ENCODE measurements around the gene ACYP2. TPM values are rescaled to one million over a fixed set of nuclear protein-coding genes. Genes with fewer than 3 reads are reported as not detected.
A peak's percentile ranks its signal among the peaks of the same experiment; 100 is the strongest.

The ACYP2 gene
- total RNA-seq, 6 donors from 2014 or later = 8.9 to 15.7 (median 14.8) TPM

DNA sequence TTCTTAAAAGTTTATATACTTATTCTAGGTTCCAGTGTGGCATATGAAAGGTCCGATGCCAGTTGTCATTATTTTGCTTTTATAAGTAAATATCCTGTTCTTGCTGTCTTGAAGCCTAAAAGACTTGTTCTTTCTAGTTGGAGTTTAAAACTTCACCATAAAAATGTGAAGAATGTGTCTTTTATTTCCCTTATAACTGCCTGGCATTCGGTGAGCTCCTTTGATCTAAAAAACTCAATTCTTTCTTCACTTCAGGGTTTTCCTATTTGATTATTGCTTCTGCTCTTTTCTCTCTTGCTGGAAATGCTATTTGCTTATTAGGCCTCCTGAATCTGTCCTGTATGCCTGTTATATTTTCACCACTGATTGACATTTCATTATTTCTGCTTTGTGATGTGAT, 89.1 kb downstream of the ACYP2 start:
- WGBS, 2 donors = 52 to 61% methylated on average over 2 of the region's 2 CpGs
- no peak for ATAC-seq (ENCODE audit: low FRiP score in 2 of 2)
- H3K36me3 ChIP-seq = no peaks in the 10 kb centered on the region
- no peak for TF ChIP-seq EP300 (IDR thresholded peaks at IDR 0.05)
- TF ChIP-seq POLR2A (IDR thresholded peaks at IDR 0.05) = no peak
- TF ChIP-seq POLR2AphosphoS5 (IDR thresholded peaks at IDR 0.05) = no peak
- TF ChIP-seq, protein P1, sequence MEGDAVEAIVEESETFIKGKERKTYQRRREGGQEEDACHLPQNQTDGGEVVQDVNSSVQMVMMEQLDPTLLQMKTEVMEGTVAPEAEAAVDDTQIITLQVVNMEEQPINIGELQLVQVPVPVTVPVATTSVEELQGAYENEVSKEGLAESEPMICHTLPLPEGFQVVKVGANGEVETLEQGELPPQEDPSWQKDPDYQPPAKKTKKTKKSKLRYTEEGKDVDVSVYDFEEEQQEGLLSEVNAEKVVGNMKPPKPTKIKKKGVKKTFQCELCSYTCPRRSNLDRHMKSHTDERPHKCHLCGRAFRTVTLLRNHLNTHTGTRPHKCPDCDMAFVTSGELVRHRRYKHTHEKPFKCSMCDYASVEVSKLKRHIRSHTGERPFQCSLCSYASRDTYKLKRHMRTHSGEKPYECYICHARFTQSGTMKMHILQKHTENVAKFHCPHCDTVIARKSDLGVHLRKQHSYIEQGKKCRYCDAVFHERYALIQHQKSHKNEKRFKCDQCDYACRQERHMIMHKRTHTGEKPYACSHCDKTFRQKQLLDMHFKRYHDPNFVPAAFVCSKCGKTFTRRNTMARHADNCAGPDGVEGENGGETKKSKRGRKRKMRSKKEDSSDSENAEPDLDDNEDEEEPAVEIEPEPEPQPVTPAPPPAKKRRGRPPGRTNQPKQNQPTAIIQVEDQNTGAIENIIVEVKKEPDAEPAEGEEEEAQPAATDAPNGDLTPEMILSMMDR (IDR thresholded peaks at IDR 0.05) = no peak
- H3K4me1 ChIP-seq = peaks cover 16 to 29% (median 22%) of the 10 kb centered on the region in 4 donors
- no peak overlapping the region for H3K4me3 ChIP-seq
- no peaks in the 10 kb centered on the region for H3K9me3 ChIP-seq
- H3K27me3 ChIP-seq = no peaks in the 10 kb centered on the region
- no peak overlapping the region for H3K27ac ChIP-seq
- DNase-seq = no peak

DNA sequence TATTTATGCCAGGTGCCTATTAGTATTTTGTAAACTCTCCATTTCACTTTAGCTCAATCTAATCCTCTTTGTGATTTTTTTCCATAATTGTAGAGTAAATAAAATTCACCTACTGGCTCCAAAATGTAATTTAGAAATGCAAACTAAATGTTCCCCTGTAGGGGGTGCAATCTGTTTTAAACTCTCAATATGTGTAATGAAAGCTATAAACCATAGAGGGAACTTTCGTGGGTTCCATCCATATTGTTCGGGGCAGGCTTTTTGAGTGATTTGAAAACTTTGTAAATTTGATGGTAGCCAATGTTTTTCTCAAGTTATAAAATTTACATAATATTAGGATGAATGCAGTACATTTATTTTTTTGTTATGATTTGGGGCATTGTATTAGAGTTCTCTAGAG, 91.2 kb downstream of the ACYP2 start:
- Histone ChIP-seq H3K27me3 (no peaks in the 10 kb centered on the region), H3K4me3 (no peak overlapping the region), H3K4me1 (peaks cover 16 to 29% (median 23%) of the 10 kb centered on the region in 4 donors), H3K27ac (no peak overlapping the region), H3K9me3 (no peaks in the 10 kb centered on the region), H3K36me3 (no peaks in the 10 kb centered on the region)
- no peak for DNase-seq
- peak in 1 of 2 donors; percentile 54 for ATAC-seq (ENCODE audit: low FRiP score in 2 of 2)
- 11 to 12% methylated on average over 2 of the region's 2 CpGs for WGBS, 2 donors
- TF ChIP-seq EP300 (IDR thresholded peaks at IDR 0.05) = no peak
- TF ChIP-seq, protein P1 (IDR thresholded peaks at IDR 0.05) = peak; percentile 41 to 67 (median 56)
- TF ChIP-seq POLR2AphosphoS5 (IDR thresholded peaks at IDR 0.05) = no peak
- no peak for TF ChIP-seq POLR2A (IDR thresholded peaks at IDR 0.05)

DNA sequence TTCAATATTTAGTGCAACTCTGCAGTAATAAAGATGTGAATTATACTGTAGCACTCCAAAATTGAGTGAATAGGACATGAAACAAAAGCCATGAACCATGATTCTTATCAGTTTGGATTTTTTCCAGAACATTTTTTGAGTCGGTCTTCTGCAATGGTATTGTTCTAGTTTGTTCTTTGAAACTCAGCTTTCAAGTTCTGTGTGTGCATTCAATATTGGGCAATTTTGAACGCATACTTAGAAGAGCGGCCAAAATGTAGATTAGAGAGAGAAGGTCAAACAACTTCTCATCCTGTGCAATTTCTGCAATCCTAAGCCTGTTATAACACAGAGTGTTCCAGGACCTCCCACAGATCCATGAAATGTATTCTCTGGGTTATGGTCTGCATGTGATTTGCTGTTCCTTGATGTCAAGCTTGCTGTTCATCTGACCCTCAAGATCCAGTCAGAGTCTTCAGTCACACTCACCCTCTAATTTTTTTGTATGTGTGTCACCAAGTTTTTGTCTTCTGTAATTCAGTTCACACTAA, 92.3 kb downstream of the ACYP2 start:
- peaks cover 16 to 29% (median 26%) of the 10 kb centered on the region in 4 donors for H3K4me1 ChIP-seq
- H3K9me3 ChIP-seq = no peaks in the 10 kb centered on the region
- no peak overlapping the region for H3K4me3 ChIP-seq
- no peak for DNase-seq
- H3K36me3 ChIP-seq = no peaks in the 10 kb centered on the region
- H3K27me3 ChIP-seq = no peaks in the 10 kb centered on the region
- H3K27ac ChIP-seq = peak overlapping the region in 3 of 4 donors; percentile 20 to 47 (median 27)
- TF ChIP-seq POLR2AphosphoS5 (IDR thresholded peaks at IDR 0.05) (peak in 1 of 2 donors; percentile 13), POLR2A (IDR thresholded peaks at IDR 0.05) (no peak), EP300 (IDR thresholded peaks at IDR 0.05) (peak in 1 of 4 donors; percentile 8)
- TF ChIP-seq, protein P1 (IDR thresholded peaks at IDR 0.05) = no peak
- 33 to 35% methylated on average over 3 of the region's 3 CpGs for WGBS, 2 donors
- ATAC-seq (ENCODE audit: low FRiP score in 2 of 2) = peak; percentile 37 to 43

DNA sequence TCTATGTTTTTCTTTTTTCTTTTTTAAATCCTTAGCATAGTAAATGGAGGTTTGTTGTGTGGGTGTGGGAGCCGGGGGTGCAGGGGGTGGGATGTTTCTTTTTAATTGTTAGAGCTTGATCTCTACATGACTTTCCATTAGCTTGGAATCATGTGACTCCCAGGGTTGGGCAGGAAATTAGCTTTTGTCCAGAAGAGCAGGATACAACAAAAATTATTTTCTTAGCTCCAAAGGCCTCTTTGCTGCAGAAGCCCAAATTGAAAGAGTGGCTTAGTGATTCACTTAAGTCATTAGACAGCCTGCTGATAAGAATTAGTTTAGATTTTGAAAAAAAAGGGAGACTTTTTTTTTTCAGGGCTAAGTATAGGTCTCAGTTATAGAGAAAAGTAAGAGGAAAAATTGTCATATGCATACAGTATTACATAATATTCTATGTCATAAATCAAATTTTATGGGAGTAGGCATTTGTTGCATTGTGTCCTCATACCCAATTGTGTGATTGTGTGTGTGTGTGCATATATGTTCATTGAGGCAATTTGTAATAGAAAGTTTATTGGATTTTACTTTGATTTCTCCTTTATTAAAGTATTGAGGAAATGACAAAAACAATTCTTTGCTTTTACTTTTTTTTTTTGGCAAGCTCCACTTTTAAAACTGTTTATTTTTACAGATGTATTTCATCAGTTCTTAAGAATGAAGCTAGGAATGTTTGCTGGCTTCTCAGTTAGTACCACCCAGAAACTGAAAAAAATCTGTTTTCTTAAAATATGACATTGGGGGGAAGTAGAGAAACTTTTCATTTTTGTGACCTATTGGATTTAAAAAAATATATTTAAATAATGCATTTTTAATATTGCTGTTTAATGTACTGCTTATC, 93.2 kb downstream of the ACYP2 start:
- peaks cover 16 to 29% (median 26%) of the 10 kb centered on the region in 4 donors for H3K4me1 ChIP-seq
- H3K9me3 ChIP-seq = no peaks in the 10 kb centered on the region
- H3K27me3 ChIP-seq = no peaks in the 10 kb centered on the region
- ATAC-seq (ENCODE audit: low FRiP score in 2 of 2) (peak in 1 of 2 donors; percentile 60), DNase-seq (no peak)
- H3K4me3 ChIP-seq = no peak overlapping the region
- H3K27ac ChIP-seq = peak overlapping the region in 3 of 4 donors; percentile 20 to 47 (median 27)
- H3K36me3 ChIP-seq = no peaks in the 10 kb centered on the region
- TF ChIP-seq, protein P1 (IDR thresholded peaks at IDR 0.05) = no peak
- TF ChIP-seq POLR2AphosphoS5 (IDR thresholded peaks at IDR 0.05) (no peak), POLR2A (IDR thresholded peaks at IDR 0.05) (no peak), EP300 (IDR thresholded peaks at IDR 0.05) (no peak)
- WGBS, 2 donors = 37 to 58% methylated on average over 1 of the region's 1 CpG
